NT2/D1 (cell line): ENCODE results near the gene KAT6B.

Experiments
- DNase-seq: peaks from one replicate; pipeline ENCODE4 v3.0.0-alpha.2; 2011; ENCODE audit warnings: low read depth, low spot score
- H3K27me3 ChIP-seq: 2 replicates; pipeline ENCODE4 v1.6.0; 2011; ENCODE audit warnings: mild to moderate bottlenecking; ENCODE audit not compliant: insufficient read length, insufficient read depth
- H3K36me3 ChIP-seq: 2 replicates; pipeline ENCODE4 v1.6.1; 2011; ENCODE audit warnings: mild to moderate bottlenecking, low read length, mixed read lengths; ENCODE audit not compliant: insufficient read depth, insufficient read length
- H3K4me1 ChIP-seq: 2 replicates; pipeline ENCODE4 v1.5.1; 2011; ENCODE audit not compliant: insufficient read depth, insufficient read length
- H3K4me3 ChIP-seq: 2 replicates; pipeline ENCODE4 v1.5.1; 2011; ENCODE audit warnings: low read depth; ENCODE audit not compliant: insufficient read length
- H3K9ac ChIP-seq: 2 replicates; pipeline ENCODE4 v1.6.0; 2011; ENCODE audit warnings: low read depth; ENCODE audit not compliant: insufficient read length
- H3K9me3 ChIP-seq: 2 replicates; pipeline ENCODE4 v1.5.1; 2011; ENCODE audit warnings: mild to moderate bottlenecking, low read length; ENCODE audit not compliant: insufficient read depth
- SUZ12 ChIP-seq: IDR thresholded peaks from 2 replicates; pipeline ENCODE4 v1.6.1; 2011; ENCODE audit not compliant: insufficient read length, insufficient read depth; ENCODE audit errors: extremely low read depth
- YY1 ChIP-seq: IDR thresholded peaks from 2 replicates; pipeline ENCODE4 v1.6.1; 2011; ENCODE audit not compliant: insufficient read length, insufficient read depth
- ZNF274 ChIP-seq: IDR thresholded peaks from 2 replicates; pipeline ENCODE4 v1.6.1; 2011; ENCODE audit warnings: mild to moderate bottlenecking, low read depth, low read length

Gene KAT6B

GRCh38 chr10:75034131-75034512 lies 207.7 kb downstream of the KAT6B start:
- no peaks in the 10 kb centered on the region for H3K4me1 ChIP-seq
- no peaks in the 10 kb centered on the region for H3K9me3 ChIP-seq
- H3K4me3 ChIP-seq, result no peak overlapping the region
- no peak for DNase-seq
- no peak overlapping the region for H3K9ac ChIP-seq
- peaks cover 6% of the 10 kb centered on the region for H3K27me3 ChIP-seq
- TF ChIP-seq SUZ12 (no peak), YY1 (no peak), ZNF274 (no peak)
- peaks cover 12% of the 10 kb centered on the region for H3K36me3 ChIP-seq

GRCh38 chr10:75034714-75035258 lies 208.4 kb downstream of the KAT6B start:
- DNase-seq, result no peak
- no peaks in the 10 kb centered on the region for H3K9me3 ChIP-seq
- no peak overlapping the region for H3K4me3 ChIP-seq
- peaks cover 10% of the 10 kb centered on the region for H3K36me3 ChIP-seq
- H3K4me1 ChIP-seq, result no peaks in the 10 kb centered on the region
- H3K9ac ChIP-seq, result no peak overlapping the region
- peaks cover 6% of the 10 kb centered on the region for H3K27me3 ChIP-seq
- no peak for TF ChIP-seq SUZ12
- no peak for TF ChIP-seq YY1
- TF ChIP-seq ZNF274, result no peak

DNA sequence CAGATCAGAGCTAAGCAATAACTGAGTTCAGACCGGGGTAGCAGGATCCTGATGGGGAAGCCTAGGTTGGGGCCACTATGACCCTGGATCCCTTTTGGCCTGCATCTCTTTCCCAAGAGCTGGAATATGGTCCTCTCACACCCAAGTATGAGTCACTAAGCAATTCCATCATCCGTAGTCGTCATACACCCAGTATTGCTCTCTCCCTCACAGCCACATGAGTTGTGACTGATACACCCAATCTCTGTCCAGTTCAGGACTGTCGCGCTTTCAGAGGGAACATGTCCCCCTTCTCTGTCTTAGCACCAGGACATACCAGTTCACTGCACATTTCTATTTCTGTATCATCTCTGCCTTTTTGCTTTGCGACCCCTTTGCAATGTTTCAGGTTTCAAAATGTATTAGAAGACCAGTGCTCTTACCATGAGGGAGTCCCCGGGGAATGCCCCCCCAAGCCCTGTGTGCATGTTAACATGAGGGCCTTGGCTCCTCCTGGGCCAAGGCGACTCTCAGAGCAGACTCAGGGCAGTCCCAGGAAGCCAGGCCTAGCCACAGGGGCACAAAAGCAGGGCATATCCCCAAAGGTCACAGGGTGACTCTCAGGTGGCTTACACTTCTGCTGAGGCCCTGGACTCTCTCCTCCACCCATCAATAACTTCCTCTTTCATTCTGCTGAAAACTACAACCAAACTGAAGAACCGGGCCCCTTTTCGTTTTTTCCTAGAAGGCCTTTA lies 209.7 kb downstream of the KAT6B start:
- no peak overlapping the region for H3K9ac ChIP-seq
- H3K4me3 ChIP-seq, result no peak overlapping the region
- peaks cover 6% of the 10 kb centered on the region for H3K27me3 ChIP-seq
- H3K36me3 ChIP-seq, result no peaks in the 10 kb centered on the region
- no peaks in the 10 kb centered on the region for H3K4me1 ChIP-seq
- TF ChIP-seq SUZ12 (no peak), ZNF274 (no peak), YY1 (no peak)
- no peaks in the 10 kb centered on the region for H3K9me3 ChIP-seq
- no peak for DNase-seq

DNA sequence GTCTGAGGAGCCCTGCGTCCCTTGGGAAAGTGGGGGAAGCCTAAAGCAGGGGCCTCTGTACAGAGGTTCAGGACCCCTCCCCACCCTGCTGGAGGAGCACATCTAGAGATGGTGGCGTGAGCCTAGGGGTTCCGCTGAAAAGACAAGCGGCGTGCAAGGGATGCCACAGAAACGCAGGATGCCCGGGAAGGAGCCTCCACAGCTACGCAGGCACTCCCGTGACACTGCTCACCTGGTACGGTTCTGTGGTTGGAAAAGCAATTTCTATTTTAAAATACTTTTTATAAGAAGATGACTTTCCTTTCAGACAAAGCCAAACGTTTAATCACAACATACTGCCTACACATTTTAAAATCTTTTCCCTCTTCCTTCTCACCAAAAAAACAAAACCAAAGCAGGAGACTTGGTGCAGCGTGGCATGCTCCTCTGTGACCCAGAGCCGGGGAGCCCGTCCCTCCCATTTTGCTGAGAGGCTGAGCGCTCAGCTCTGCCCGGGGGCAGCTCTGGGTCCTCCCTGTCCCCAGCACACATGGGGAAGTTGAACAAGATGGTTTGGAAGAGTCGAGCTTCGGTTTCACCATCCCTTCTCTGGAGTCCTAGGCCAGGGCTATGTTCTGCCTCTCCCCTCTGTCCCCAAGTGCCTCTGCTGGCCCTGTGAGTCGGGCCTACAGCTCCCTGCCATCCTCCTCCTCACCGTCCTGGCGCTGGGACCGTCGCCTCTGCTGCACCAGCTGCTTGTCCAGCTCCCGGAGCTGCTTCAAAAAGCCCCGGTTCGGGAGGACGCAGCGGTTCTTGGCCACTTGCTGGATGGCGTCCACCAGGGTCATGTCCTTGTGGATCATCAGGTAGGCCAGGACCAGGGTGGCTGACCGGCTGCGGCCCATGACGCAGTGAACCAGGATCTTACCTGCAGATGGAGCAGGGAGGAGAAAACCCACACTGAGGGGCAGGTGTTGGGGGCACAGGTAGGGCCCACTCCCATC lies 211.1 kb downstream of the KAT6B start:
- Histone ChIP-seq H3K36me3 (no peaks in the 10 kb centered on the region), H3K9ac (no peak overlapping the region), H3K4me3 (no peak overlapping the region), H3K4me1 (no peaks in the 10 kb centered on the region), H3K27me3 (peaks cover 11% of the 10 kb centered on the region), H3K9me3 (no peaks in the 10 kb centered on the region)
- no peak for DNase-seq
- no peak for TF ChIP-seq SUZ12
- no peak for TF ChIP-seq YY1
- TF ChIP-seq ZNF274, result no peak

- H3K4me3 ChIP-seq, result no peak overlapping the region
- no peaks in the 10 kb centered on the region for H3K9me3 ChIP-seq
- H3K9ac ChIP-seq, result no peak overlapping the region
- no peak for TF ChIP-seq ZNF274
- no peak for TF ChIP-seq YY1
- TF ChIP-seq SUZ12, result no peak
- peaks cover 11% of the 10 kb centered on the region for H3K27me3 ChIP-seq
- H3K4me1 ChIP-seq, result no peaks in the 10 kb centered on the region
- H3K36me3 ChIP-seq, result no peaks in the 10 kb centered on the region
- no peak for DNase-seq
Observed at GRCh38 chr10:75038335-75038734, 211.9 kb downstream of the KAT6B start.

- H3K4me1 ChIP-seq, result no peaks in the 10 kb centered on the region
- TF ChIP-seq YY1 (no peak), SUZ12 (no peak), ZNF274 (no peak)
- H3K9me3 ChIP-seq, result no peaks in the 10 kb centered on the region
- H3K27me3 ChIP-seq, result peaks cover 29% of the 10 kb centered on the region
- no peak for DNase-seq
- no peak overlapping the region for H3K4me3 ChIP-seq
- no peak overlapping the region for H3K9ac ChIP-seq
- H3K36me3 ChIP-seq, result no peaks in the 10 kb centered on the region
Observed at GRCh38 chr10:75040576-75040975, 214.2 kb downstream of the KAT6B start.
